HepG2 (cell line): ENCODE results near the gene ADPGK. TPM values are rescaled to one million over a fixed set of nuclear protein-coding genes. Genes with fewer than 3 reads are reported as not detected.

Experiments used
- ATAC-seq: fragments of 200-7000 bp; cut with Tn5 transposase; 3 replicates; pipeline ENCODE4 v1.9.1; 2020; ENCODE audit warnings: mild to moderate bottlenecking, moderate library complexity
- BruUV-seq: library from RNA; stranded (reverse); fragments of 400-500 nt; replicated peaks from 2 replicates; lab custom pipeline; 2021; lab: Mats Ljungman, UMichigan
- CTCF ChIA-PET: fragments of 300-600 bp; formaldehyde crosslinking; extraction: SDS; loops from one replicate; lab custom pipeline; 2021; ENCODE audit warnings: low total read pairs, inconsistent platforms, low intra/inter-chr PET ratio; lab: Yijun Ruan, JAX
- POLR2A ChIA-PET: fragments of 350-600 bp; sonication (Branson Sonifier 250); formaldehyde crosslinking; loops from one replicate; lab custom pipeline; 2020; ENCODE audit warnings: antibody characterized with exemption, inconsistent platforms; lab: Yijun Ruan, JAX
- DNase-seq: peaks from one replicate; pipeline ENCODE4 v3.0.0-alpha.2; 2015; ENCODE audit warnings: low spot score
- FAIRE-seq: peaks from 3 replicates; lab custom pipeline; 2011; peaks lifted over from hg19 to GRCh38; lab: Jason Lieb, UNC
- H2AFZ ChIP-seq: one replicate; pipeline ENCODE4 v1.6.1; 2011; ENCODE audit warnings: low read length, inconsistent platforms
- H3K27ac ChIP-seq: fragments of 300-600 bp; 3 replicates; pipeline ENCODE4 v1.8.0; 2011; ENCODE audit warnings: mixed run types, mild to moderate bottlenecking, mixed read lengths, low read length, inconsistent platforms; ENCODE audit not compliant: insufficient read depth; ENCODE audit errors: extremely low read length
- H3K27me3 ChIP-seq, 2 experiments: fragments of 200-600 bp in 1 of 2; 2 replicates in 1 of 2; 3 replicates in 1 of 2; pipeline versions ENCODE4 v1.6.0 to v1.8.0; 2011; ENCODE audit warnings: low read length in 2 of 2, mild to moderate bottlenecking in 2 of 2, moderate library complexity in 2 of 2, inconsistent platforms in 1 of 2; ENCODE audit not compliant: insufficient read depth in 2 of 2, control insufficient read depth in 1 of 2
- H3K36me3 ChIP-seq, 2 experiments: fragments of 200-600 bp in 1 of 2; replicated peaks in 1 of 2; 2 replicates in 1 of 2; 3 replicates in 1 of 2; pipeline versions ENCODE4 v1.5.1 to v1.8.0; 2011; ENCODE audit warnings: low read length in 2 of 2, inconsistent platforms in 1 of 2; ENCODE audit not compliant: insufficient read depth in 2 of 2, control insufficient read depth in 1 of 2
- H3K4me1 ChIP-seq: 2 replicates; pipeline ENCODE4 v1.5.1; 2012; ENCODE audit warnings: low read length, inconsistent platforms; ENCODE audit not compliant: insufficient read depth
- H3K4me2 ChIP-seq: 2 replicates; pipeline ENCODE4 v1.6.0; 2011; ENCODE audit warnings: low read depth, low read length, inconsistent platforms
- H3K4me3 ChIP-seq, 3 experiments: fragments of 200-600 bp in 1 of 3; sonication (generic), shearing (Covaris generic) in 1 of 3; replicated peaks in 1 of 3; 2 replicates each; pipeline ENCODE4 v1.5.1; 2011 to 2016; ENCODE audit warnings: low read length in 3 of 3, inconsistent platforms in 2 of 3, low read depth in 2 of 3, mild to moderate bottlenecking in 2 of 3, control low read depth in 1 of 3, mixed read lengths in 1 of 3; ENCODE audit not compliant: insufficient read depth in 1 of 3
- H3K79me2 ChIP-seq: one replicate; pipeline ENCODE4 v1.6.1; 2011; ENCODE audit warnings: low read length, inconsistent platforms; ENCODE audit not compliant: insufficient read depth
- H3K9ac ChIP-seq: 2 replicates; pipeline ENCODE4 v1.6.0; 2011; ENCODE audit warnings: mild to moderate bottlenecking, low read depth, low read length, inconsistent platforms; ENCODE audit not compliant: insufficient read depth
- H3K9me3 ChIP-seq: 2 replicates; pipeline ENCODE4 v1.5.1; 2012; ENCODE audit warnings: mild to moderate bottlenecking, low read length
- H4K20me1 ChIP-seq: 2 replicates; pipeline ENCODE4 v1.6.0; 2011; ENCODE audit warnings: inconsistent platforms, mild to moderate bottlenecking, low read length, moderate library complexity; ENCODE audit not compliant: insufficient read depth
- HOXD1 ChIP-seq: sonication (generic); formaldehyde crosslinking; IDR thresholded peaks from 2 replicates; pipeline ENCODE4 v1.5.0; 2020; ENCODE audit warnings: missing genetic modification reagents
- KLF15 ChIP-seq: sonication (generic); formaldehyde crosslinking; IDR thresholded peaks from 2 replicates; pipeline ENCODE4 v1.8.1; 2023; ENCODE audit warnings: borderline replicate concordance, mild to moderate bottlenecking, inconsistent platforms, missing genetic modification reagents, mixed read lengths
- NFRKB ChIP-seq: fragments of 450-650 bp; IDR thresholded peaks from 2 replicates; pipeline ENCODE4 v1.6.1; 2017
- TBX3 ChIP-seq: fragments of 450-650 bp; IDR thresholded peaks from 2 replicates; pipeline ENCODE4 v1.6.1; 2017; ENCODE audit warnings: antibody characterized with exemption, mild to moderate bottlenecking, inconsistent platforms, borderline replicate concordance
- ZNF660 ChIP-seq: sonication (generic); formaldehyde crosslinking; IDR thresholded peaks from 2 replicates; pipeline ENCODE4 v1.5.1; 2020; ENCODE audit warnings: mild to moderate bottlenecking, low read depth, missing genetic modification reagents, borderline replicate concordance
- WGBS: methylation state at CpG from one replicate; pipeline ENCODE4 v1.1.6; 2017; ENCODE audit warnings: low lambda C conversion rate; 5-methylcytosine and 5-hydroxymethylcytosine counted together
- in situ Hi-C: cut with HindIII; loops from 2 replicates; pipeline ENCODE4 v1.10.0; 2017; ENCODE audit warnings: low pct_unique_long_range_greater_than_20kb; ENCODE audit not compliant: extremely low pct_ligation_motif_present
- intact Hi-C: fragments of 100-400 bp; cut with micrococcal nuclease; formaldehyde crosslinking; loops from one replicate; pipeline ENCODE4 v1.10.0; 2022; ENCODE audit not compliant: unreplicated experiment
- polyA plus RNA-seq, 8 experiments: library from polyadenylated mRNA; depleted of rRNA in 3 of 8; stranded (reverse) in 7 of 8; unstranded in 1 of 8; fragments of >200 nt; fragmentation: Illumina TruSeq in 4 of 8; extraction: Trizol in 4 of 8; gene quantifications; 2 replicates each; pipeline versions ENCODE4 v1.2.1 to v1.2.3, GENCODE V29; 2011 to 2016; ENCODE audit warnings: low read depth in 4 of 8, missing spikeins in 1 of 8, mixed read lengths in 1 of 8; ENCODE audit not compliant: insufficient read depth in 1 of 8
- total RNA-seq, 5 experiments: library from RNA; depleted of rRNA; stranded (reverse); fragments of >200 nt; fragmentation: Illumina TruSeq; extraction: Trizol; gene quantifications; 2 replicates each; pipeline ENCODE4 v1.2.3, GENCODE V29; 2016; ENCODE audit warnings: low read depth in 1 of 5
- TF ChIP-seq, protein P1 (sequence below): sonication (generic); formaldehyde crosslinking; IDR thresholded peaks from 2 replicates; pipeline ENCODE4 v1.4.0; 2020; ENCODE audit warnings: missing genetic modification reagents
- TF ChIP-seq, protein P2 (sequence below): IDR thresholded peaks from 2 replicates; pipeline ENCODE4 v1.6.1; 2018; ENCODE audit warnings: missing genetic modification reagents
- TF ChIP-seq, protein P3 (sequence below): sonication (generic); formaldehyde crosslinking; IDR thresholded peaks from 2 replicates; pipeline ENCODE4 v1.8.0; 2022; ENCODE audit warnings: mild to moderate bottlenecking, missing genetic modification reagents; ENCODE audit not compliant: insufficient replicate concordance
- TF ChIP-seq, protein P4 (sequence below): sonication (generic); formaldehyde crosslinking; IDR thresholded peaks from 2 replicates; pipeline ENCODE4 v1.5.0; 2020; ENCODE audit warnings: mild to moderate bottlenecking, missing genetic modification reagents, borderline replicate concordance
- TF ChIP-seq, protein P5 (sequence below): sonication (generic); formaldehyde crosslinking; IDR thresholded peaks from 2 replicates; pipeline ENCODE4 v1.5.0; 2020; ENCODE audit warnings: mild to moderate bottlenecking, missing genetic modification reagents, moderate library complexity
- TF ChIP-seq, protein P6 (sequence below): IDR thresholded peaks from 2 replicates; pipeline ENCODE4 v1.6.1; 2016; ENCODE audit warnings: missing biosample characterization, missing genetic modification reagents, low read depth

ADPGK gene
- total and polyA plus RNA-seq, 2 of the 13 experiments (the other 11 are each of a cell fraction or from before 2014, with no cell fraction given), result 61.6 to 67.5 TPM

DNA sequence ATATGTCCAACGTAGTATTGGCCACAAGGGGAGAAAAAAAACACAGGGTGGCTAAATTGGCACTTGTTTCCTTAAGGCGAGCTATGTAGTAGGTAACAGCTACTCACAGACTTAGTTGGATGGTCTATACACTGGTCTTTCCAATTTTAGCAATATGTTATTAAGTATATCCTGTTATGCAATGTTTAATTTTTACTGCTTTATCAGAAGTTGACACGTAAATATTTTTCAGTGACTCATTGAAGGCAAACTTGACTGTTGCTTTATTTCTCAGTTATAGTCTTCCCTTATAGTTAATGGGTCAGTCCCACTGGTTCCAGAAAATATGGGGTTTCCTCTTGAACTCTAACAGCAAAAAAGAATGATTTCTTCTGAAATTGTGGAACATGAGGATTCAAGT, 46.5 kb downstream of the ADPGK start:
- peaks cover 9 to 37% of the 10 kb centered on the region in 2 experiments for H3K36me3 ChIP-seq
- no peaks in the 10 kb centered on the region for H3K9me3 ChIP-seq
- ATAC-seq (no peak), DNase-seq (no peak), FAIRE-seq (no peak)
- 96% methylated on average over 3 of the region's 3 CpGs for WGBS
- CTCF ChIA-PET, result no interaction called here
- no peaks in the 10 kb centered on the region for H4K20me1 ChIP-seq
- no peak overlapping the region for H3K4me2 ChIP-seq
- no peak overlapping the region for H3K9ac ChIP-seq
- H2AFZ ChIP-seq, result no peak overlapping the region
- no peaks in the 10 kb centered on the region for H3K27me3 ChIP-seq
- H3K27ac ChIP-seq, result no peak overlapping the region
- H3K4me3 ChIP-seq, result no peak overlapping the region
- POLR2A ChIA-PET, result interaction anchor here (0.6 kb wide), 1 partner anchor 345 kb away, joined by 3 read pairs; no protein-coding TSS in a partner anchor
- H3K4me1 ChIP-seq, result no peaks in the 10 kb centered on the region
- in situ Hi-C loops, result no loop called here
- no TSS peak for BruUV-seq
- intact Hi-C loops, result no loop called here
- no peaks in the 10 kb centered on the region for H3K79me2 ChIP-seq
- TF ChIP-seq, protein P1, sequence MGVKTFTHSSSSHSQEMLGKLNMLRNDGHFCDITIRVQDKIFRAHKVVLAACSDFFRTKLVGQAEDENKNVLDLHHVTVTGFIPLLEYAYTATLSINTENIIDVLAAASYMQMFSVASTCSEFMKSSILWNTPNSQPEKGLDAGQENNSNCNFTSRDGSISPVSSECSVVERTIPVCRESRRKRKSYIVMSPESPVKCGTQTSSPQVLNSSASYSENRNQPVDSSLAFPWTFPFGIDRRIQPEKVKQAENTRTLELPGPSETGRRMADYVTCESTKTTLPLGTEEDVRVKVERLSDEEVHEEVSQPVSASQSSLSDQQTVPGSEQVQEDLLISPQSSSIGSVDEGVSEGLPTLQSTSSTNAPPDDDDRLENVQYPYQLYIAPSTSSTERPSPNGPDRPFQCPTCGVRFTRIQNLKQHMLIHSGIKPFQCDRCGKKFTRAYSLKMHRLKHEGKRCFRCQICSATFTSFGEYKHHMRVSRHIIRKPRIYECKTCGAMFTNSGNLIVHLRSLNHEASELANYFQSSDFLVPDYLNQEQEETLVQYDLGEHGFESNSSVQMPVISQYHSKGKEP (CRISPR knock-in tag), result no peak
- TF ChIP-seq, protein P2, sequence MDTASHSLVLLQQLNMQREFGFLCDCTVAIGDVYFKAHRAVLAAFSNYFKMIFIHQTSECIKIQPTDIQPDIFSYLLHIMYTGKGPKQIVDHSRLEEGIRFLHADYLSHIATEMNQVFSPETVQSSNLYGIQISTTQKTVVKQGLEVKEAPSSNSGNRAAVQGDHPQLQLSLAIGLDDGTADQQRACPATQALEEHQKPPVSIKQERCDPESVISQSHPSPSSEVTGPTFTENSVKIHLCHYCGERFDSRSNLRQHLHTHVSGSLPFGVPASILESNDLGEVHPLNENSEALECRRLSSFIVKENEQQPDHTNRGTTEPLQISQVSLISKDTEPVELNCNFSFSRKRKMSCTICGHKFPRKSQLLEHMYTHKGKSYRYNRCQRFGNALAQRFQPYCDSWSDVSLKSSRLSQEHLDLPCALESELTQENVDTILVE (CRISPR knock-in tag), result no peak
- TF ChIP-seq NFRKB (no peak), KLF15 (CRISPR knock-in tag) (no peak), TBX3 (no peak), HOXD1 (CRISPR knock-in tag) (no peak), ZNF660 (CRISPR knock-in tag) (no peak)
- TF ChIP-seq, protein P3, sequence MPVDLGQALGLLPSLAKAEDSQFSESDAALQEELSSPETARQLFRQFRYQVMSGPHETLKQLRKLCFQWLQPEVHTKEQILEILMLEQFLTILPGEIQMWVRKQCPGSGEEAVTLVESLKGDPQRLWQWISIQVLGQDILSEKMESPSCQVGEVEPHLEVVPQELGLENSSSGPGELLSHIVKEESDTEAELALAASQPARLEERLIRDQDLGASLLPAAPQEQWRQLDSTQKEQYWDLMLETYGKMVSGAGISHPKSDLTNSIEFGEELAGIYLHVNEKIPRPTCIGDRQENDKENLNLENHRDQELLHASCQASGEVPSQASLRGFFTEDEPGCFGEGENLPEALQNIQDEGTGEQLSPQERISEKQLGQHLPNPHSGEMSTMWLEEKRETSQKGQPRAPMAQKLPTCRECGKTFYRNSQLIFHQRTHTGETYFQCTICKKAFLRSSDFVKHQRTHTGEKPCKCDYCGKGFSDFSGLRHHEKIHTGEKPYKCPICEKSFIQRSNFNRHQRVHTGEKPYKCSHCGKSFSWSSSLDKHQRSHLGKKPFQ (CRISPR knock-in tag), result no peak
- TF ChIP-seq, protein P4, sequence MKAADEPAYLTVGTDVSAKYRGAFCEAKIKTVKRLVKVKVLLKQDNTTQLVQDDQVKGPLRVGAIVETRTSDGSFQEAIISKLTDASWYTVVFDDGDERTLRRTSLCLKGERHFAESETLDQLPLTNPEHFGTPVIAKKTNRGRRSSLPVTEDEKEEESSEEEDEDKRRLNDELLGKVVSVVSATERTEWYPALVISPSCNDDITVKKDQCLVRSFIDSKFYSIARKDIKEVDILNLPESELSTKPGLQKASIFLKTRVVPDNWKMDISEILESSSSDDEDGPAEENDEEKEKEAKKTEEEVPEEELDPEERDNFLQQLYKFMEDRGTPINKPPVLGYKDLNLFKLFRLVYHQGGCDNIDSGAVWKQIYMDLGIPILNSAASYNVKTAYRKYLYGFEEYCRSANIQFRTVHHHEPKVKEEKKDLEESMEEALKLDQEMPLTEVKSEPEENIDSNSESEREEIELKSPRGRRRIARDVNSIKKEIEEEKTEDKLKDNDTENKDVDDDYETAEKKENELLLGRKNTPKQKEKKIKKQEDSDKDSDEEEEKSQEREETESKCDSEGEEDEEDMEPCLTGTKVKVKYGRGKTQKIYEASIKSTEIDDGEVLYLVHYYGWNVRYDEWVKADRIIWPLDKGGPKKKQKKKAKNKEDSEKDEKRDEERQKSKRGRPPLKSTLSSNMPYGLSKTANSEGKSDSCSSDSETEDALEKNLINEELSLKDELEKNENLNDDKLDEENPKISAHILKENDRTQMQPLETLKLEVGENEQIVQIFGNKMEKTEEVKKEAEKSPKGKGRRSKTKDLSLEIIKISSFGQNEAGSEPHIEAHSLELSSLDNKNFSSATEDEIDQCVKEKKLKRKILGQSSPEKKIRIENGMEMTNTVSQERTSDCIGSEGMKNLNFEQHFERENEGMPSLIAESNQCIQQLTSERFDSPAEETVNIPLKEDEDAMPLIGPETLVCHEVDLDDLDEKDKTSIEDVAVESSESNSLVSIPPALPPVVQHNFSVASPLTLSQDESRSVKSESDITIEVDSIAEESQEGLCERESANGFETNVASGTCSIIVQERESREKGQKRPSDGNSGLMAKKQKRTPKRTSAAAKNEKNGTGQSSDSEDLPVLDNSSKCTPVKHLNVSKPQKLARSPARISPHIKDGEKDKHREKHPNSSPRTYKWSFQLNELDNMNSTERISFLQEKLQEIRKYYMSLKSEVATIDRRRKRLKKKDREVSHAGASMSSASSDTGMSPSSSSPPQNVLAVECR (CRISPR knock-in tag), result no peak
- TF ChIP-seq, protein P5, sequence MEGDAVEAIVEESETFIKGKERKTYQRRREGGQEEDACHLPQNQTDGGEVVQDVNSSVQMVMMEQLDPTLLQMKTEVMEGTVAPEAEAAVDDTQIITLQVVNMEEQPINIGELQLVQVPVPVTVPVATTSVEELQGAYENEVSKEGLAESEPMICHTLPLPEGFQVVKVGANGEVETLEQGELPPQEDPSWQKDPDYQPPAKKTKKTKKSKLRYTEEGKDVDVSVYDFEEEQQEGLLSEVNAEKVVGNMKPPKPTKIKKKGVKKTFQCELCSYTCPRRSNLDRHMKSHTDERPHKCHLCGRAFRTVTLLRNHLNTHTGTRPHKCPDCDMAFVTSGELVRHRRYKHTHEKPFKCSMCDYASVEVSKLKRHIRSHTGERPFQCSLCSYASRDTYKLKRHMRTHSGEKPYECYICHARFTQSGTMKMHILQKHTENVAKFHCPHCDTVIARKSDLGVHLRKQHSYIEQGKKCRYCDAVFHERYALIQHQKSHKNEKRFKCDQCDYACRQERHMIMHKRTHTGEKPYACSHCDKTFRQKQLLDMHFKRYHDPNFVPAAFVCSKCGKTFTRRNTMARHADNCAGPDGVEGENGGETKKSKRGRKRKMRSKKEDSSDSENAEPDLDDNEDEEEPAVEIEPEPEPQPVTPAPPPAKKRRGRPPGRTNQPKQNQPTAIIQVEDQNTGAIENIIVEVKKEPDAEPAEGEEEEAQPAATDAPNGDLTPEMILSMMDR, result no peak
- TF ChIP-seq, protein P6, sequence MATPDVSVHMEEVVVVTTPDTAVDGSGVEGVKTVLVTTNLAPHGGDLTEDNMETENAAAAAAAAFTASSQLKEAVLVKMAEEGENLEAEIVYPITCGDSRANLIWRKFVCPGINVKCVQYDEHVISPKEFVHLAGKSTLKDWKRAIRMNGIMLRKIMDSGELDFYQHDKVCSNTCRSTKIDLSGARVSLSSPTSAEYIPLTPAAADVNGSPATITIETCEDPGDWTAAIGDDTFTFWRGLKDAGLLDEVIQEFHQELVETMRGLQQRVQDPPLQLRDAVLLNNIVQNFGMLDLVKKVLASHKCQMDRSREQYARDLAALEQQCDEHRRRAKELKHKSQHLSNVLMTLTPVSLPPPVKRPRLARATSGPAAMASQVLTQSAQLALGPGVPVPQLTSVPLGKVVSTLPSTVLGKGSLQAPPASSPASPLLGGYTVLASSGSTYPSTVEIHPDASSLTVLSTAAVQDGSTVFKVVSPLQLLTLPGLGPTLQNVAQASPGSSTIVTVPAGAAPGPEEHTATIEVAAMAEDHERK (CRISPR knock-in tag), result no peak
